ENCODE measurements around the gene HIPK1.

DNA sequence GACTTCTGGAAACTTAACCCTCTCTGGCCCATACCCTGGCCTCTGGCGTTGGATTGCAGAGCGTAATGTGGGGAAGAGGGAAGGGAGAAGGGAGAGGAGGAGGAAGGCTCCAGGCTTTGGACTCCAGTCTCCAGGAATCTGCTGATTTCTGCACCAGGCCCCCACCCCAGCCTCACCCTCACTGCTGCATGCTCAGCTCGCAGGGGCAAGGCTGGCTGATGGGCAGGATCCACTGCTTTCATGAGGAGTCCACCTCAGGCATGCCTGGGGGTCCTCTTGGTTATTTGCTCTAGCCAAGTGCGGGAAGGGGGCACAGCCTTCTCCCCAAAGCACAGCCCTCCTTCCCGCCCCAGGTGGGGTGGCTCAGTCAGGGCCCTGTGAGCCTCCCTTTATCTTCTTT, 53.8 kb downstream of the HIPK1 start:
- no peak for TF ChIP-seq CTCF (IDR thresholded peaks at IDR 0.05 in 4 of 5, conservative IDR thresholded peaks at IDR 0.05 in 1 of 5)
- TF ChIP-seq POLR2A (IDR thresholded peaks at IDR 0.05): no peak
